ENCODE measurements around the gene NHSL1. TPM values are rescaled to one million over a fixed set of nuclear protein-coding genes. Genes with fewer than 3 reads are reported as not detected.

Gene NHSL1
- total RNA-seq, 1 experiment from 2014 or later: 41.9 TPM

GRCh38 chr6:138477913-138478539 lies 21.3 kb downstream of the NHSL1 start:
- intact Hi-C loops (cut with micrococcal nuclease; ENCODE audit: unreplicated experiment): no loop called here
- H3K36me3 Mint-ChIP-seq (ENCODE audit: insufficient read depth, unreplicated experiment): no peaks in the 10 kb centered on the region
- no peak overlapping the region for H3K4me3 Mint-ChIP-seq (ENCODE audit: unreplicated experiment)
- H3K4me1 ChIP-seq: no peaks in the 10 kb centered on the region
- H3K9me3 Mint-ChIP-seq (ENCODE audit: unreplicated experiment): no peaks in the 10 kb centered on the region
- H3K9me3 ChIP-seq: no peaks in the 10 kb centered on the region
- no peak for TF ChIP-seq CTCF (IDR thresholded peaks at IDR 0.05; ENCODE audit: insufficient read depth in 1 of 2, low read depth in 1 of 2, low read length in 1 of 2, severe bottlenecking in 1 of 2, unreplicated experiment in 1 of 2)
- DNase-seq: no peak
- no peaks in the 10 kb centered on the region; the same call in 1 of the 2 replicates for H3K36me3 ChIP-seq (ENCODE audit: control insufficient read depth, insufficient read depth, low read length)
- ChIA-PET POLR2A (no interaction called here), CTCF (no interaction called here)
- no peaks in the 10 kb centered on the region for H3K27me3 Mint-ChIP-seq (ENCODE audit: insufficient read depth, unreplicated experiment)
- H3K4me1 Mint-ChIP-seq (ENCODE audit: low read depth, unreplicated experiment): peaks cover 5% of the 10 kb centered on the region
- no peaks in the 10 kb centered on the region for H3K27me3 ChIP-seq (replicated peaks; ENCODE audit: control insufficient read depth, insufficient read depth, low read length)
- no peak overlapping the region for H3K4me3 ChIP-seq (ENCODE audit: low read depth, low read length)
- H3K27ac Mint-ChIP-seq (ENCODE audit: unreplicated experiment): no peak overlapping the region
- no TSS peak for BruUV-seq (replicated peaks)

DNA sequence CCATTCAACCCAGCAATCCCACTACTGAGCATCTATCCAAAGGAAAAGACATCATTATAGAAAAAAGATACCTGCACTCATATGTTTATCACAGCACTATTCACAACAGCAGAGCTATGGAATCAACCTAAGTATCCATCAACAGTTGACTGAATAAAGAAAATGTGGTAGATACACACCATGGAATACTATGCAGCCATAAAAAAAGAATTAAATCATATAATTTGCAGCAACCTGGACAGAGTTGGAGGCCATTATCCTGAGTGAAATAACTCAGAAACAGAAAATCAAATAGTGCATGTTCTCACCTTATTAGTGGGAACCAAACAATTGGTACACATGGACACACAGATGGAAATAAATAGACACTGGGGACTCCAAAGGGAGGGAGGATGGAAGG lies 23.2 kb downstream of the NHSL1 start:
- Mint-ChIP-seq H3K36me3 (ENCODE audit: insufficient read depth, unreplicated experiment) (peaks cover 4% of the 10 kb centered on the region), H3K4me3 (ENCODE audit: unreplicated experiment) (no peak overlapping the region), H3K9me3 (ENCODE audit: unreplicated experiment) (no peaks in the 10 kb centered on the region), H3K27me3 (ENCODE audit: insufficient read depth, unreplicated experiment) (no peaks in the 10 kb centered on the region), H3K4me1 (ENCODE audit: low read depth, unreplicated experiment) (no peaks in the 10 kb centered on the region), H3K27ac (ENCODE audit: unreplicated experiment) (no peak overlapping the region)
- BruUV-seq (replicated peaks): no TSS peak
- no peaks in the 10 kb centered on the region for H3K36me3 ChIP-seq (ENCODE audit: control insufficient read depth, insufficient read depth, low read length)
- no peak for TF ChIP-seq CTCF (IDR thresholded peaks at IDR 0.05; ENCODE audit: insufficient read depth in 1 of 2, low read depth in 1 of 2, low read length in 1 of 2, severe bottlenecking in 1 of 2, unreplicated experiment in 1 of 2)
- no peak overlapping the region for H3K4me3 ChIP-seq (ENCODE audit: low read depth, low read length)
- POLR2A ChIA-PET: no interaction called here
- CTCF ChIA-PET: interaction anchor here (0.7 kb wide), 1 partner anchor 194 kb away, joined by 3 read pairs; no protein-coding TSS in a partner anchor
- H3K27me3 ChIP-seq (replicated peaks; ENCODE audit: control insufficient read depth, insufficient read depth, low read length): no peaks in the 10 kb centered on the region
- H3K4me1 ChIP-seq: no peaks in the 10 kb centered on the region
- intact Hi-C loops (cut with micrococcal nuclease; ENCODE audit: unreplicated experiment): no loop called here
- no peaks in the 10 kb centered on the region for H3K9me3 ChIP-seq
- no peak for DNase-seq

DNA sequence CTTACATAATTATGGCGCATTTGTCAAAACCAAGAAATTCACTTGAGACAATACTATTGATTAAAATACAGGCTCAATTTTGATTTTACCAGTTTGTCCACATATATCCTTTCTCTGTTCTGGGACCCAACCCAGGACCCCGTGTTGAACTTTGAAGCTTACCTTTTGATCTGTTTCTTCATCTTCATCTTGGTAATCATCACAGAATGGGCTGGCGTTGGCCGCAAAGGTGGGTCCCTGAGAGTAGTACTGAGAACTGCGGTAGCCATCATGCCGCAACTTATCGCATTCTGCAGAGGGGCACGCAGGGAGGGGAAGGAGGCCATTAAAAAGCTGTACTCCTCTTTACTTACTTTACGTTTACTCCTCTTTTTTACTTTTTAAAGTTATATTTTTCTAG lies 26.1 kb downstream of the NHSL1 start:
- CTCF ChIA-PET: no interaction called here
- peaks cover 14% of the 10 kb centered on the region; the same call in 1 of the 2 replicates for H3K4me1 ChIP-seq
- no peaks in the 10 kb centered on the region for H3K27me3 Mint-ChIP-seq (ENCODE audit: insufficient read depth, unreplicated experiment)
- no peaks in the 10 kb centered on the region; the same call in 1 of the 2 replicates for H3K36me3 ChIP-seq (ENCODE audit: control insufficient read depth, insufficient read depth, low read length)
- no peaks in the 10 kb centered on the region for H3K9me3 Mint-ChIP-seq (ENCODE audit: unreplicated experiment)
- no peak overlapping the region for H3K4me3 Mint-ChIP-seq (ENCODE audit: unreplicated experiment)
- POLR2A ChIA-PET: no interaction called here
- peaks cover 17% of the 10 kb centered on the region for H3K36me3 Mint-ChIP-seq (ENCODE audit: insufficient read depth, unreplicated experiment)
- peaks cover 10% of the 10 kb centered on the region for H3K4me1 Mint-ChIP-seq (ENCODE audit: low read depth, unreplicated experiment)
- no peaks in the 10 kb centered on the region for H3K27me3 ChIP-seq (replicated peaks; ENCODE audit: control insufficient read depth, insufficient read depth, low read length)
- no peak for TF ChIP-seq CTCF (IDR thresholded peaks at IDR 0.05; ENCODE audit: insufficient read depth in 1 of 2, low read depth in 1 of 2, low read length in 1 of 2, severe bottlenecking in 1 of 2, unreplicated experiment in 1 of 2)
- no peaks in the 10 kb centered on the region for H3K9me3 ChIP-seq
- H3K4me3 ChIP-seq (ENCODE audit: low read depth, low read length): no peak overlapping the region
- DNase-seq: no peak
- H3K27ac Mint-ChIP-seq (ENCODE audit: unreplicated experiment): no peak overlapping the region
- BruUV-seq (replicated peaks): no TSS peak
- intact Hi-C loops (cut with micrococcal nuclease; ENCODE audit: unreplicated experiment): no loop called here
